Endothelial cell (in vitro differentiated cells): ENCODE measurements around the gene VEGFA. TPM values are rescaled to one million over a fixed set of nuclear protein-coding genes. Genes with fewer than 3 reads are reported as not detected.

Source experiments
- DNase-seq: peaks from one replicate; pipeline ENCODE4 v3.0.0; 2021; ENCODE audit warnings: low spot score
- H3K27ac Mint-ChIP-seq: one replicate; pipeline ENCODE4 v1.8.0; 2021; ENCODE audit warnings: mixed read lengths, inconsistent platforms; ENCODE audit not compliant: unreplicated experiment
- H3K27me3 Mint-ChIP-seq: one replicate; pipeline ENCODE4 v1.8.0; 2021; ENCODE audit warnings: mild to moderate bottlenecking, moderate library complexity, mixed read lengths, inconsistent platforms; ENCODE audit not compliant: unreplicated experiment
- H3K36me3 Mint-ChIP-seq: one replicate; pipeline ENCODE4 v1.8.0; 2021; ENCODE audit warnings: mild to moderate bottlenecking, low read depth, mixed read lengths, inconsistent platforms; ENCODE audit not compliant: unreplicated experiment
- H3K4me1 Mint-ChIP-seq: one replicate; pipeline ENCODE4 v1.8.0; 2021; ENCODE audit warnings: mild to moderate bottlenecking, mixed read lengths, inconsistent platforms; ENCODE audit not compliant: unreplicated experiment
- H3K4me3 Mint-ChIP-seq: one replicate; pipeline ENCODE4 v1.8.0; 2021; ENCODE audit warnings: mild to moderate bottlenecking, mixed read lengths, inconsistent platforms; ENCODE audit not compliant: unreplicated experiment
- H3K9me3 Mint-ChIP-seq: one replicate; pipeline ENCODE4 v1.8.0; 2021; ENCODE audit warnings: mixed read lengths, inconsistent platforms; ENCODE audit not compliant: unreplicated experiment
- total RNA-seq: library from RNA; stranded (reverse); fragmentation: NEBNext Ultra II Directional; extraction: Animal tissue kit (Norgen Biotek cat#: 25700); gene quantifications from one replicate; pipeline ENCODE4 v1.2.1, GENCODE V29; 2021; ENCODE audit not compliant: unreplicated experiment
- TF ChIP-seq, protein P1 (sequence below): fragments of 200-600 bp; sonication (generic); IDR thresholded peaks from one replicate; pipeline ENCODE4 v1.5.0; 2021; ENCODE audit warnings: antibody characterized with exemption; ENCODE audit not compliant: unreplicated experiment

The VEGFA gene
- total RNA-seq, 1 donor from 2014 or later = 3.5 TPM

DNA sequence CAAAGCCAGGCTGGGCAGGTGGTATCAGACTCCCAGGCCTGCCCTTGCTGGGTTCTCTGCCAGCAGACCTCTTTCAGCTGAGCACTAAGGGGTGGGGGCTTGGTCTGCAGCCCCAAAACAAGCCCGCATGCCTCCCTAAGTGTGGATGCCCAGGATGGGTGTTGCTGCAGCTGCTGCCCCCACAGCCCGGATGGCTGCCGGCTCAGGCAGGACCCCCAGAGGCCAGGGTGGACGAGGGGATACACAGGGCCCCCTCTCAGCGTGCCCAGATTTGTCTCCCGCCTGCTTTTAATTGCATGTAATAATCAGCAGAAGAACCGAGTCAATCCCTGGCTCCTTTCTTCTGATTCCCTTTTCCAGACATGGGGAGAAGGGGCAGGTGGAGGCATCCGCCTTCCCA, 60.8 kb downstream of the VEGFA start:
- H3K4me1 Mint-ChIP-seq = peaks cover 5% of the 10 kb centered on the region

DNA sequence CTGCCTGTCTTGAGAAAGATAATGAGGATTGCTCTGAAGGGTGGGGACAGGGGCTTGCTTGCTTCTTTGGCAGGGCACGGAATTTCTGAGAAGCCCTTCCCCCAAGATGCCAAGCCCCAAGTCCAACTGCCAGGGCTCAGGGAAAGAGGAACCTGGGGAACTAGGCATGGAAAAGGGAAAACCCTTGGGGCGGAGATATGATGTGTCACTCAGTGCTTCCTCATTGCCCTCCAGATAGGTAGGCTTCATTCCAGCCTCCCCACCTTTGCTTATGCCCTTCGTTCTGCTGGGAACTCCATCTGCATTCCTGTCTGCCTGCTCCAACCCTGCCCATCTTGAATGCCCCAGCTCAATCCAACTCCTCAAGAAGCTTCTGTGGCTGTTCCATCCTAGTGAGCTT, 61.2 kb downstream of the VEGFA start:
- H3K27ac Mint-ChIP-seq = no peak overlapping the region
- no peak overlapping the region for H3K4me3 Mint-ChIP-seq
- no peaks in the 10 kb centered on the region for H3K9me3 Mint-ChIP-seq
- H3K36me3 Mint-ChIP-seq = no peaks in the 10 kb centered on the region
- peaks cover 2% of the 10 kb centered on the region for H3K27me3 Mint-ChIP-seq
- TF ChIP-seq, protein P1, sequence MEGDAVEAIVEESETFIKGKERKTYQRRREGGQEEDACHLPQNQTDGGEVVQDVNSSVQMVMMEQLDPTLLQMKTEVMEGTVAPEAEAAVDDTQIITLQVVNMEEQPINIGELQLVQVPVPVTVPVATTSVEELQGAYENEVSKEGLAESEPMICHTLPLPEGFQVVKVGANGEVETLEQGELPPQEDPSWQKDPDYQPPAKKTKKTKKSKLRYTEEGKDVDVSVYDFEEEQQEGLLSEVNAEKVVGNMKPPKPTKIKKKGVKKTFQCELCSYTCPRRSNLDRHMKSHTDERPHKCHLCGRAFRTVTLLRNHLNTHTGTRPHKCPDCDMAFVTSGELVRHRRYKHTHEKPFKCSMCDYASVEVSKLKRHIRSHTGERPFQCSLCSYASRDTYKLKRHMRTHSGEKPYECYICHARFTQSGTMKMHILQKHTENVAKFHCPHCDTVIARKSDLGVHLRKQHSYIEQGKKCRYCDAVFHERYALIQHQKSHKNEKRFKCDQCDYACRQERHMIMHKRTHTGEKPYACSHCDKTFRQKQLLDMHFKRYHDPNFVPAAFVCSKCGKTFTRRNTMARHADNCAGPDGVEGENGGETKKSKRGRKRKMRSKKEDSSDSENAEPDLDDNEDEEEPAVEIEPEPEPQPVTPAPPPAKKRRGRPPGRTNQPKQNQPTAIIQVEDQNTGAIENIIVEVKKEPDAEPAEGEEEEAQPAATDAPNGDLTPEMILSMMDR = no peak
- H3K4me1 Mint-ChIP-seq = peaks cover 4% of the 10 kb centered on the region
- no peak for DNase-seq

More for the DNA sequence above, 60.8 kb downstream of the VEGFA start:
- Mint-ChIP-seq H3K36me3 (no peaks in the 10 kb centered on the region), H3K4me3 (no peak overlapping the region), H3K27me3 (peaks cover 2% of the 10 kb centered on the region), H3K27ac (no peak overlapping the region), H3K9me3 (no peaks in the 10 kb centered on the region)
- TF ChIP-seq, protein P1 = no peak
- no peak for DNase-seq

DNA sequence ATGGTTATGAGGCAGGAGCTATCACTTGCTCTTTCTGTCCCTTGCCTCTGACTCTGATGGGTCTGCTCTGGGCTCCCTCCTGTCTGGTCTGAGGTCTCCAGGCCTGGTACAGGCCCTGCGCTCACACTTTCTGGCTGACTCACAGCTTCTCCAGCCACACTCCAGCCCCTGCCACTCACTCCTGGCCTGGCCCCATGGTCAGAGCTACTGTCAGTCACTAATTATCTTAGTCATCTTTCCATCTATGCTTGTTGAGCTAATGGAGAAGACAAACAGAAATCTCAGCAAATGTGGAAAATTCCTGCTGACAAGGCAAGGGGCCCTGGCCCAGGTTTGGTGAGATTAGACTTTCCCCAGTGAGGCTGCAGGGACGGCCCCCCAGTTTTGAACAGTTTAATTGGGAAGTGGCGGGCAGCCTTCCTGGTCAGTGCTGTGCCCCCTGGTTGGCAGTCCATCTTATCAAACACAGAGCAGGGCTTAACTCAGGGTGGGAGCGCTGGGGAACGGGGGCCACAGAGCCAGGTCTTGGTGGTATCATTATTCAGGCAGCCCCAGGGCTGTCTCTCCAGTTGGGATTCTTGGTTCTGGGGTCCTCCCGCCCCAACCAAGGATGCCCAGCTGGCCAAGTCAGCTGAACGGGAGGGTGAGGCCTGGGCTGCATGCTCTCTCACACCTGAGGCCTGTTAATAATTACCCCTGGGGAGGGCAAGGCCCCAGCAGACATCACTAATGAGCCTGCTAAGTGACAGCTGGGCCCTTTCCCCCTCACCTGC, 63.4 kb downstream of the VEGFA start:
- no peaks in the 10 kb centered on the region for H3K4me1 Mint-ChIP-seq
- TF ChIP-seq, protein P1 = no peak
- DNase-seq = no peak
- H3K27ac Mint-ChIP-seq = no peak overlapping the region
- H3K4me3 Mint-ChIP-seq = no peak overlapping the region
- peaks cover 3% of the 10 kb centered on the region for H3K27me3 Mint-ChIP-seq
- no peaks in the 10 kb centered on the region for H3K9me3 Mint-ChIP-seq
- H3K36me3 Mint-ChIP-seq = no peaks in the 10 kb centered on the region

DNA sequence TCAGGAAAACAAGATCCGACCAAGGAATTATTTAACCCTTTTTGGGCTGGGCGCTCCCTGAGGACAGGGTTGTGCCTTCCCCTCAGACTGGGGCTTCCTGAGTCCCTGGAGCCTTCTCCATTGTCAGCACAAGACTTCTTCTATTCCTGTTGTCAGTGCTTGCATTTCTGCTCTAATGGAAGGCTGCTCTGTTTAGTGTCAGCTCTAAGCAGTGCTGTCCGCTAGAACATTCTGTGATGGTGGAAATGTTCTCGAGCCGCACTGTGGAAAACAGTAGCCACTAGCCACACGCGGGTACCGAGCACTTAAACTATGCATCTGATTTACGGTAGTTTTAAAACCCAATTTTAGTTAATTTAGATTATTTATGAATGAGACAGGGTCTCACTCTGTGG, 64.0 kb downstream of the VEGFA start:
- H3K4me1 Mint-ChIP-seq = no peaks in the 10 kb centered on the region

More for the DNA sequence above, 64.0 kb downstream of the VEGFA start:
- Mint-ChIP-seq H3K36me3 (no peaks in the 10 kb centered on the region), H3K4me3 (no peak overlapping the region), H3K9me3 (no peaks in the 10 kb centered on the region), H3K27ac (no peak overlapping the region), H3K27me3 (peaks cover 3% of the 10 kb centered on the region)
- no peak for DNase-seq
- TF ChIP-seq, protein P1 = no peak
